Fibroblast of the aortic adventitia (primary cell): Measurements from ENCODE around the gene PODXL. TPM values are rescaled to one million over a fixed set of nuclear protein-coding genes. Genes with fewer than 3 reads are reported as not detected.
A peak's percentile ranks its signal among the peaks of the same experiment; 100 is the strongest.

ENCODE experiments used
- DNase-seq: peaks from one replicate; pipeline ENCODE4 v3.0.0-alpha.2; 2010; ENCODE audit warnings: low read depth
- H3K4me3 ChIP-seq: 2 replicates; pipeline ENCODE4 v1.5.1; 2011; ENCODE audit warnings: low read depth, mild to moderate bottlenecking, control low read depth, low read length, moderate library complexity
- CTCF ChIP-seq: IDR thresholded peaks from 2 replicates; pipeline ENCODE4 v1.5.1; 2011; ENCODE audit warnings: mild to moderate bottlenecking, low read length, control low read depth, inconsistent platforms; ENCODE audit not compliant: insufficient read depth
- total RNA-seq: library from RNA; depleted of rRNA; stranded (reverse); fragments of >200 nt; gene quantifications from 2 replicates; pipeline ENCODE4 v1.2.3, GENCODE V29; 2012; ENCODE audit warnings: low replicate concordance

PODXL gene
- total RNA-seq, 1 donor = 7.3 TPM

- TF ChIP-seq CTCF = no peak
- no peak overlapping the region for H3K4me3 ChIP-seq
Observed at GRCh38 chr7:131487217-131487616, 69.2 kb downstream of the PODXL start.

DNA sequence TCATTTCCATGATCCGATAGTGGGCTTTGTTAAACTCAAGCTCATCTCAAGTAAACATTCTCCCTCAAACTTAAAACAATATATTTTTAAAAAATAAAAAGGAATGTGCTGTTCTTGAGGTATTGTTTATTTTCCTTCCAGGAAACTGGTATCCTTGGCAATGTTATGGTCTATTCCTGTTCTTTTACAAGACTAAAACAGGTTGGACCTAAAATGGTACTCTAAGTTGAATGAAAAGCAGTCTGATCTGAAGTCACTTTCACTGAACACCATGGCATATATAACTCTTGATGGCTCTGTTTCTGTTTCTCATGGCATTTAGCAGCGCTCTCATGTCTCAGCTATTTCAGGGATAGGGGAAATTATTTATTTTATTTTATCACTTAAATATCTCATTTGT is 70.1 kb downstream of the PODXL start:
- H3K4me3 ChIP-seq = no peak overlapping the region
- DNase-seq = no peak
- no peak for TF ChIP-seq CTCF

More at GRCh38 chr7:131487217-131487616, 69.2 kb downstream of the PODXL start:
- DNase-seq = no peak

DNA sequence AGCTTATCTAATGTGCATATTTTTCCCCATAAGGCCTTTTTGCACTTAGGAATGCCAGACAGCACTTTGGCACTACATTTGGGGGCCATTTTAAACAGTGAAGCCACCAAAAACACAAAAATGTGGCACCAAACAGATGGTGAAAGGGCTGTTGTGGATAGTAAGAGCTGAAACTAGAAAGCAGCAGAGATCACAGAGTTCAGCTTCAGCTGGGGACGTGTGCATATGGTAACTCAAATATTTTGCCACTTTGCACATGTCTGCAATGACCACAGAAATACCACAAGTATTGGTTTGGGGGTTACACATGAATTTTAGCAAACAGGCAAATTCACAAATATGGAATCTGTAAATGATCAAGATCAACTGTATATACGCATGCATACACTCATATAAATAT is 72.8 kb downstream of the PODXL start:
- TF ChIP-seq CTCF = no peak
- DNase-seq = no peak
- H3K4me3 ChIP-seq = no peak overlapping the region

DNA sequence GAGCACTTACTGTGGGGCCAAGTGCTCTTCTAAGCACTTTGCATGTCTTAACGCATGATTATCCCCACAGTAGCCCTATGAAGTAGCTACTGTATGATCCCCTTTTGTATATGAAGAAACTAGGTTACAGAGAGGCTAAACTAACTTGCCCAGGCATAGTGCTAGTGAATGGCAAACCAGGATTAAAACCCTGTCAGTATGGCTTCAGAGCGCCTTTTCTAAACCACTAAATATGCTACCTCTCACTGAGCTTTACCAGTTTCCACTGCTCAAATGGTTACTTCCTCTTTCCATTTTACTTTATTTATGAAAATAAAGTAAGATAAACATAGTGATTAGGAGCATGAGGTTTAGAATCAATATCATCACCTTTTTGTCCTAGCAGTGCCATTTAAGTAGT is 73.6 kb downstream of the PODXL start:
- no peak for TF ChIP-seq CTCF
- no peak for DNase-seq
- H3K4me3 ChIP-seq = no peak overlapping the region

- TF ChIP-seq CTCF = no peak
- no peak overlapping the region for H3K4me3 ChIP-seq
- peak; percentile 68 for DNase-seq
Observed at GRCh38 chr7:131480384-131481315, 75.8 kb downstream of the PODXL start.

- TF ChIP-seq CTCF = no peak
- no peak for DNase-seq
- no peak overlapping the region for H3K4me3 ChIP-seq
Observed at GRCh38 chr7:131476740-131477139, 79.7 kb downstream of the PODXL start.
